Body of pancreas (tissue), 4 donors: Measurements from ENCODE around the gene GPR12. TPM values are rescaled to one million over a fixed set of nuclear protein-coding genes. Genes with fewer than 3 reads are reported as not detected.

Source experiments
- ATAC-seq: fragments of 150-250 bp; one replicate; pipeline ENCODE4 v1.9.1; 2016
- DNase-seq, 4 donors: peaks; one replicate each; pipeline ENCODE4 v3.0.0-alpha.2; 2019
- H3K27ac ChIP-seq, 4 donors: fragments of 200-600 bp; sonication (generic); 1 replicate in 3 of 4; 2 replicates in 1 of 4; pipeline versions ENCODE4 v1.5.1 to v1.6.1; 2016 to 2019; ENCODE audit warnings: mild to moderate bottlenecking in 1 of 4, mixed read lengths in 1 of 4, moderate library complexity in 1 of 4
- H3K27me3 ChIP-seq, 2 donors: fragments of 200-600 bp; sonication (generic); one replicate each; pipeline ENCODE4 v1.6.0; 2016; ENCODE audit warnings: mild to moderate bottlenecking in 1 of 2
- H3K36me3 ChIP-seq, 2 donors: fragments of 200-600 bp; sonication (generic); replicated peaks in 1 of 2; 2 replicates each; pipeline ENCODE4 v1.5.1; 2016; ENCODE audit warnings: low read depth in 2 of 2; ENCODE audit not compliant: insufficient read depth in 1 of 2
- H3K4me1 ChIP-seq: fragments of 200-600 bp; sonication (generic); one replicate; pipeline ENCODE4 v1.6.0; 2016
- H3K4me3 ChIP-seq, 2 donors: fragments of 200-600 bp; sonication (generic); 1 replicate in 1 of 2; 2 replicates in 1 of 2; pipeline ENCODE4 v1.5.1; 2016 to 2019
- H3K9me3 ChIP-seq, 3 donors: fragments of 200-600 bp; sonication (generic); 1 replicate in 2 of 3; 2 replicates in 1 of 3; pipeline ENCODE4 v1.5.1; 2016
- CTCF ChIP-seq, 7 experiments: fragments of 450-650 bp in 4 of 7; fragments of 200-600 bp in 3 of 7; sonication (generic) in 3 of 7; IDR thresholded peaks; one replicate each; pipeline ENCODE4 v1.5.1; 2016 to 2019; ENCODE audit warnings: antibody characterized with exemption in 7 of 7
- POLR2A ChIP-seq, 3 donors: fragments of 450-650 bp; IDR thresholded peaks; one replicate each; pipeline ENCODE4 v1.6.1; 2016; ENCODE audit warnings: antibody characterized with exemption in 3 of 3, mild to moderate bottlenecking in 2 of 3
- WGBS, 2 donors: methylation state at CpG; one replicate each; pipeline ENCODE4 v1.1.5; 2017; 5-methylcytosine and 5-hydroxymethylcytosine counted together
- intact Hi-C: fragments of 100-400 bp; cut with DNase I; formaldehyde crosslinking; loops from one replicate; pipeline ENCODE4 v1.15.1; 2023
- total RNA-seq, 2 donors: library from RNA; depleted of rRNA; stranded (reverse); fragments of >200 nt; gene quantifications; one replicate each; pipeline ENCODE4 v1.1.0, GENCODE V29; 2016

GPR12 gene
- total RNA-seq, 2 donors from 2014 or later = not detected

DNA sequence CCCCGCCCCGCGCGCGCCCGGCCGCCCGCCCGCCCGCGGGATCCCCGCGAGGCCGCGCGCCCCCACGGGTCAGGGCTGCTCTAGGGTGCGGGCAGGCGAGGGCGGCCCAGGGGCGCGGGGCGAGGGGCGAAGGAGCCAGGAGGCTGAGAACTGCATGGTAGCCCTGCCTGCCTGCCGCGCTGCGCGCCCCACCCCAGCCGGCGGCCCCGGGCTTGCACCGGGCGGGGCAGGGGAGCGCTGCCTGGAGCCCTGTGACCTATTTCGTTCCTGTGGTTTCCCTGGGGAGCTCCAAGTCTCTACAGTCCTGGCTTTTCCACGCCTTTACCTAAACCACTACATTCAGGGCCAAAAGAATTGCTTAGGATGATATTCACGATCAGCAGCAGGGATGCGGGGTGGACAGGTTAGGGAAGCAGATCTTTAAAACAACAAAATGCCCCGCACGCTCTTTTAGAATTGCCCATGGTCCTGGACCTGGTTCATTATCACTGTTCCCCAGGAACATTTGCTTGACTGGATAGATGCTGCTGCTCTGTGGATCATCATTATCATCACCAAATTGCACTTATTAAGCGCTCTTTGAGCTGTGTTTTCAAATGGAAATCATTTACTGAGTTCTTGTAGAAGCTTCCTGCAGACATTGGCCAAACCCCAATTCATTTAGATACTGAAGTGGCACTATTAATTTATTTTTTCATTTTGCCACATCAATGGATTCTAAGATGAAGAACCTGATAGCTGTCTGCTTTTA lies 421 bp upstream of the GPR12 start:
- DNase-seq = no peak
- Histone ChIP-seq H3K27me3 (no peaks in the 10 kb centered on the region), H3K4me1 (peaks cover 10% of the 10 kb centered on the region), H3K27ac (no peak overlapping the region), H3K36me3 (no peaks in the 10 kb centered on the region), H3K4me3 (no peak overlapping the region), H3K9me3 (no peaks in the 10 kb centered on the region)
- 7 to 43% methylated on average over 5 to 27 of the region's 41 CpGs for WGBS, 2 donors
- no peak for TF ChIP-seq POLR2A (IDR thresholded peaks at IDR 0.05)
- no peak for TF ChIP-seq CTCF (IDR thresholded peaks at IDR 0.05)
- no peak for ATAC-seq
- intact Hi-C loops = no loop called here

GRCh38 chr13:26759249-26759906 lies 1.2 kb downstream of the GPR12 start:
- no peaks in the 10 kb centered on the region for H3K27me3 ChIP-seq
- intact Hi-C loops = no loop called here
- WGBS, 2 donors = 43 to 46% methylated on average over 24 to 27 of the region's 27 CpGs

GRCh38 chr13:26758496-26759157 lies 2.0 kb downstream of the GPR12 start:
- Histone ChIP-seq H3K27ac (no peak overlapping the region), H3K27me3 (no peaks in the 10 kb centered on the region), H3K4me3 (no peak overlapping the region), H3K9me3 (no peaks in the 10 kb centered on the region), H3K4me1 (peaks cover 10% of the 10 kb centered on the region), H3K36me3 (no peaks in the 10 kb centered on the region)
- no peak for DNase-seq
- intact Hi-C loops = no loop called here
- WGBS, 2 donors = 67 to 68% methylated on average over 18 of the region's 18 CpGs
- no peak for TF ChIP-seq CTCF (IDR thresholded peaks at IDR 0.05)
- TF ChIP-seq POLR2A (IDR thresholded peaks at IDR 0.05) = no peak
- ATAC-seq = no peak

More at GRCh38 chr13:26759249-26759906, 1.2 kb downstream of the GPR12 start:
- Histone ChIP-seq H3K36me3 (no peaks in the 10 kb centered on the region), H3K9me3 (no peaks in the 10 kb centered on the region), H3K27ac (no peak overlapping the region), H3K4me1 (peaks cover 10% of the 10 kb centered on the region), H3K4me3 (no peak overlapping the region)
- no peak for ATAC-seq
- TF ChIP-seq CTCF (IDR thresholded peaks at IDR 0.05) (no peak), POLR2A (IDR thresholded peaks at IDR 0.05) (no peak)
- no peak for DNase-seq

DNA sequence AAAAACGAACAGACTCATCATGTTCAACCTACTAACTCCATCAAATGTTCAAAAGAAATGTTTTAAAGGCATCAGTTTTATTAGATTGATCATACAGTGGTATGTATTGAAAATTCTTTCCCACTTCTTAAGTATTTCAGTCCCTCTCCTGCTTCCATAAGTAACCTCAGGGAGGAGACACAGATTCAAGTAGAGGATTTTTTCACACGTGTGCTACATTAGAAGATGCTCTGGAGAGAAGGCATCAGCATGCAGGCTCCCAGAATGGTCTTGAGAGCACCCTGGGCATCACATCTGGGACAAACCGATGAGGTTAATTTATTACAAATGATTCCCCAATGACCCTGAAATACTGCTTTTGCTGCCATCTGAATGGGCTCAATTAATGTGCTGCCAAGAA lies 3.6 kb downstream of the GPR12 start:
- Histone ChIP-seq H3K4me1 (peaks cover 10% of the 10 kb centered on the region), H3K27me3 (no peaks in the 10 kb centered on the region), H3K9me3 (no peaks in the 10 kb centered on the region), H3K36me3 (no peaks in the 10 kb centered on the region), H3K27ac (no peak overlapping the region), H3K4me3 (no peak overlapping the region)
- intact Hi-C loops = no loop called here
- TF ChIP-seq POLR2A (IDR thresholded peaks at IDR 0.05) = no peak
- no peak for TF ChIP-seq CTCF (IDR thresholded peaks at IDR 0.05)
- ATAC-seq (no peak), DNase-seq (no peak)
- WGBS, 2 donors = 35 to 48% methylated on average over 3 of the region's 3 CpGs
